ENCODE data around the gene PHTF1.

Gene PHTF1

DNA sequence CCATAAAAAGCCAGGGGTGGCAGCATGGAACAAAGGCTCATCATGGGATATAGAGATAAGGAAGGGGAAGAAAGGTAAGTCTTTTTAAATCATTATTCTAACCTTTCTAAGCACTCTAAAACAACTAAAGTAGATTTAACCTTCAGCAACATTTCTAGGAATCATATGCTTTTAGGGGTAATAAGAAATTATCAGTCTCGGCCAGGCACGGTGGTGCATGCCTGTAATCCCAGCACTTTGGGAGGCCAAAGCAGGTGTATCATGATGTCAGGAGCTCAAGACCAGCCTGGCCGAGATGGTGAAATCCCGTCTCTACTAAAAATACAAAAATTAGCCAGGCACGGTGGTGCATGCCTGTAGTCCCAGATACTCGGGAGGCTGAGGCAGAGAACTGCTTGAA lies 20.3 kb upstream of the PHTF1 start:
- no peak for DNase-seq (ENCODE audit: extremely low spot score)

DNA sequence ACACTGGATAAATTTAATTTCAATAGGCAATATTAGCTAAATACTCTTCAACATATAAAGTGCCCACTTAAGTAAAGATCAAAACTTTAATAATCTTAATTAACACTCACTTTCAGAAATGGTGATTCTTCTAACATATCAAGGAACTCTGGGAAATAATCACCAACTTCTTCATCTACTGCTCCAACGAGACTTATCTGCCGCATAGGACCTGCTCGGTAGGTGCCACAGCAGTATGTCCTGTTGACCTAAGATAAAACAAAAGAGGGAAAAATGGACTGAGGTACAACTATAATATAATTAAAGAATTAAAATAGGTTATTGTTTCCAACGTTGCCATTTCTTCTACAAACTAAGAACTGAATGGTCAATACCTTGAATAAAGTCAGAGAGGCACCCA lies 18.3 kb upstream of the PHTF1 start:
- ChIA-PET POLR2A (no interaction called here), CTCF (no interaction called here)
- TF ChIP-seq TARDBP (IDR thresholded peaks at IDR 0.05) (no peak), ZNF384 (IDR thresholded peaks at IDR 0.05) (no peak), LEF1 (IDR thresholded peaks at IDR 0.05; ENCODE audit: borderline replicate concordance) (no peak), BHLHE40 (IDR thresholded peaks at IDR 0.05; ENCODE audit: borderline replicate concordance) (no peak), CTBP1 (IDR thresholded peaks at IDR 0.05; ENCODE audit: borderline replicate concordance) (no peak), L3MBTL2 (conservative IDR thresholded peaks at IDR 0.05) (no peak), FOXA1 (IDR thresholded peaks at IDR 0.05) (no peak), NFRKB (IDR thresholded peaks at IDR 0.05) (no peak), SP1 (IDR thresholded peaks at IDR 0.05) (no peak), SUZ12 (IDR thresholded peaks at IDR 0.05) (no peak), ARNT (IDR thresholded peaks at IDR 0.05) (no peak), FOXM1 (IDR thresholded peaks at IDR 0.05; ENCODE audit: borderline replicate concordance) (no peak), FOXK2 (IDR thresholded peaks at IDR 0.05) (no peak), HDGF (IDR thresholded peaks at IDR 0.05; ENCODE audit: borderline replicate concordance) (no peak), ELF4 (IDR thresholded peaks at IDR 0.05) (no peak)
- TF ChIP-seq, protein P1, sequence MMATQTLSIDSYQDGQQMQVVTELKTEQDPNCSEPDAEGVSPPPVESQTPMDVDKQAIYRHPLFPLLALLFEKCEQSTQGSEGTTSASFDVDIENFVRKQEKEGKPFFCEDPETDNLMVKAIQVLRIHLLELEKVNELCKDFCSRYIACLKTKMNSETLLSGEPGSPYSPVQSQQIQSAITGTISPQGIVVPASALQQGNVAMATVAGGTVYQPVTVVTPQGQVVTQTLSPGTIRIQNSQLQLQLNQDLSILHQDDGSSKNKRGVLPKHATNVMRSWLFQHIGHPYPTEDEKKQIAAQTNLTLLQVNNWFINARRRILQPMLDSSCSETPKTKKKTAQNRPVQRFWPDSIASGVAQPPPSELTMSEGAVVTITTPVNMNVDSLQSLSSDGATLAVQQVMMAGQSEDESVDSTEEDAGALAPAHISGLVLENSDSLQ (IDR thresholded peaks at IDR 0.05): no peak
- DNase-seq (ENCODE audit: extremely low spot score): no peak

More for the DNA sequence above, 20.3 kb upstream of the PHTF1 start:
- CTCF ChIA-PET: no interaction called here
- POLR2A ChIA-PET: no interaction called here
- TF ChIP-seq BHLHE40 (IDR thresholded peaks at IDR 0.05; ENCODE audit: borderline replicate concordance) (no peak), FOXA1 (IDR thresholded peaks at IDR 0.05) (no peak), SUZ12 (IDR thresholded peaks at IDR 0.05) (no peak), CTBP1 (IDR thresholded peaks at IDR 0.05; ENCODE audit: borderline replicate concordance) (no peak), SP1 (IDR thresholded peaks at IDR 0.05) (no peak), LEF1 (IDR thresholded peaks at IDR 0.05; ENCODE audit: borderline replicate concordance) (no peak), FOXK2 (IDR thresholded peaks at IDR 0.05) (no peak)
- TF ChIP-seq, protein P1 (IDR thresholded peaks at IDR 0.05): no peak

DNA sequence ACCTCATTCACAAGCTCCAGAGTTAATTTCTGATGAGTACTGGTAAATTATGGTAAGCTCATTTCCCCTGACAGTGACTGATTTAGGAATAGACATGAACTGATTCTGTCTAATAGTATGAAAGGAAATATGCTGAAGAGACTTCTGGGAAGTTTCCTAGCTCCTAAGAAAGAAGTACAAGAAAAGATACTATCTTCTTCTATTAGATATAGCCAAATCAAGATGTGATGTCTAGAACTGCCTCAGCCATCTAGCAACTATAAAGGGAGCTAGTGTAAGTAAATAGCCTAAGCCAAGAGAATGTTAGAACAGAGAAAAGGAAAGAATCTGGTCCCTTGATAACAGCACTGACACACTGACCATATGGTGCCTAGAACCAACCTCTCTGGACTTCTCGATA lies 10.7 kb upstream of the PHTF1 start:
- ChIA-PET CTCF (interaction anchor here (0.9 kb wide), 1 partner anchor 10 kb away, joined by 3 read pairs; no protein-coding TSS in a partner anchor), POLR2A (no interaction called here)
- DNase-seq (ENCODE audit: extremely low spot score): no peak
- TF ChIP-seq FOXK2 (IDR thresholded peaks at IDR 0.05) (no peak), BHLHE40 (IDR thresholded peaks at IDR 0.05; ENCODE audit: borderline replicate concordance) (no peak), L3MBTL2 (conservative IDR thresholded peaks at IDR 0.05) (no peak), HDGF (IDR thresholded peaks at IDR 0.05; ENCODE audit: borderline replicate concordance) (no peak), ARNT (IDR thresholded peaks at IDR 0.05) (no peak), FOXM1 (IDR thresholded peaks at IDR 0.05; ENCODE audit: borderline replicate concordance) (no peak), SP1 (IDR thresholded peaks at IDR 0.05) (no peak), ELF4 (IDR thresholded peaks at IDR 0.05) (no peak), CTBP1 (IDR thresholded peaks at IDR 0.05; ENCODE audit: borderline replicate concordance) (no peak), SUZ12 (IDR thresholded peaks at IDR 0.05) (no peak), TARDBP (IDR thresholded peaks at IDR 0.05) (no peak), ZNF384 (IDR thresholded peaks at IDR 0.05) (no peak), FOXA1 (IDR thresholded peaks at IDR 0.05) (no peak), NFRKB (IDR thresholded peaks at IDR 0.05) (no peak), LEF1 (IDR thresholded peaks at IDR 0.05; ENCODE audit: borderline replicate concordance) (no peak)
- TF ChIP-seq, protein P1 (IDR thresholded peaks at IDR 0.05): no peak

DNA sequence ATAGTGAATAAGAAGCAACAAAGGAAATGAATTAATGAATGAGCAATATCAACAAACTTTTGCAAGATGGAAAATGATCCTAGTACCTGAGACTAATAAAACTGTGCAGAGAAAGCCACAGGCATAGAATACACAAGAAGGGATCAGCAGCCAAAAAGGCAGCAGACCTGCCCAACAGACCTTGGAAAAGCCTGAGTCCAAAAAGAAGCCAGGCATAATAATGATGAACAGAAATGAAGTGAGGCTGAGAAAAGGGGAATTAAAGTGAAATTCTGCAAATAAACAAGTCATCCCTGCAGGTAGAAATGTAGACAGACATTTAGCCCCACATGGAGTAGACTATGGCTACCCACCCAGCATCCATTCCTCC lies 10.3 kb upstream of the PHTF1 start:
- ChIA-PET POLR2A (no interaction called here), CTCF (no interaction called here)
- no peak for DNase-seq (ENCODE audit: extremely low spot score)
- TF ChIP-seq LEF1 (IDR thresholded peaks at IDR 0.05; ENCODE audit: borderline replicate concordance) (no peak), CTBP1 (IDR thresholded peaks at IDR 0.05; ENCODE audit: borderline replicate concordance) (no peak), HDGF (IDR thresholded peaks at IDR 0.05; ENCODE audit: borderline replicate concordance) (no peak), FOXM1 (IDR thresholded peaks at IDR 0.05; ENCODE audit: borderline replicate concordance) (no peak), L3MBTL2 (conservative IDR thresholded peaks at IDR 0.05) (no peak), ELF4 (IDR thresholded peaks at IDR 0.05) (no peak), FOXA1 (IDR thresholded peaks at IDR 0.05) (no peak)

DNA sequence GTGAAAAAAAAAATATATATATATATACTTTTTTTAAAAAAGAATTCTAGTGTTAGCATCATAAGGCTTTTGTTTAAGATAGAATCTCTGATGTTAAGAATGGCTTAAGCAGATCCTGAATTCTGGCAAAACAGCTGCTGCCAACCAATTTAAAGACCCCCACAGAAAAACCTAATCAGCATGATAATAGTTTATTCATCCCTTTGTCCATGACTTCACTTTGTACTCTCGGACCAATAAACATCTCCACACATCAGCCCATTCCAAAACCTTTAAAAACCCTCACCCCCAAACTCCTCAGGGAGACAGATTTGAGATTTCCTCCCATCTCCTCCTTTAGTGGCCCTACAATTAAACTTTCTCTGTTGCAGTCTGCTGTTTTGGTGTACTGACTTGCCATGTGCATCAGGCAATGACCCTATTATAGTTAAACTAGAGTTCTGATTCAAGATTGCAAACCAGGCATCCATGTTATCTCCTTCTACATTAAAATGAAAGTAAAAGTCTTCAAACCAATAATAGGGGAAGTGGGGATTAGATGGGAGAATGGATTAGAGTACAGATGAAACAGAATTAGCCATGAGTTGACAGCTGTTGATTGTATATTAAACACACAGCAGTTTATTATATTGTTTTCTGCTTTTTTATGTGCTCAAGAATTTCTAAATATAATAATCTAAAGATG lies 9.8 kb upstream of the PHTF1 start:
- TF ChIP-seq HDGF (IDR thresholded peaks at IDR 0.05; ENCODE audit: borderline replicate concordance) (no peak), SP1 (IDR thresholded peaks at IDR 0.05) (no peak), NFRKB (IDR thresholded peaks at IDR 0.05) (no peak), SUZ12 (IDR thresholded peaks at IDR 0.05) (no peak), LEF1 (IDR thresholded peaks at IDR 0.05; ENCODE audit: borderline replicate concordance) (no peak), CTBP1 (IDR thresholded peaks at IDR 0.05; ENCODE audit: borderline replicate concordance) (no peak), L3MBTL2 (conservative IDR thresholded peaks at IDR 0.05) (no peak), FOXA1 (IDR thresholded peaks at IDR 0.05) (no peak), ELF4 (IDR thresholded peaks at IDR 0.05) (no peak), BHLHE40 (IDR thresholded peaks at IDR 0.05; ENCODE audit: borderline replicate concordance) (no peak), FOXM1 (IDR thresholded peaks at IDR 0.05; ENCODE audit: borderline replicate concordance) (no peak), FOXK2 (IDR thresholded peaks at IDR 0.05) (no peak), ARNT (IDR thresholded peaks at IDR 0.05) (no peak), TARDBP (IDR thresholded peaks at IDR 0.05) (no peak), ZNF384 (IDR thresholded peaks at IDR 0.05) (no peak)
- TF ChIP-seq, protein P1 (IDR thresholded peaks at IDR 0.05): no peak
- CTCF ChIA-PET: interaction anchor here (0.8 kb wide), 1 partner anchor 16 kb away, joined by 3 read pairs; no protein-coding TSS in a partner anchor
- POLR2A ChIA-PET: interaction anchor here (0.7 kb wide), 1 partner anchor 10 kb away, joined by 3 read pairs; the partner anchor contains the start of gene PHTF1
- no peak for DNase-seq (ENCODE audit: extremely low spot score)

Measured in HEK293T (cell line).